ENCODE results near the gene ADRB2. TPM values are rescaled to one million over a fixed set of nuclear protein-coding genes. Genes with fewer than 3 reads are reported as not detected.

Gene ADRB2
- total RNA-seq, 1 experiment from 2014 or later: 1.0 TPM

GRCh38 chr5:148796936-148797335, 29.5 kb upstream of the ADRB2 start:
- H3K4me3 ChIP-seq (ENCODE audit: low read depth in 2 of 2, low read length in 2 of 2): no peak overlapping the region
- in situ Hi-C loops (cut with HindIII; ENCODE audit: low pct_unique_long_range_greater_than_20kb, low sequenced_read_pairs): no loop called here
- no peak for DNase-seq (ENCODE audit: low read depth, low spot score)
- POLR2A ChIA-PET: no interaction called here
- CTCF ChIA-PET: no interaction called here
- no peaks in the 10 kb centered on the region for H3K9me3 ChIP-seq (ENCODE audit: control insufficient read depth, insufficient read depth, low read depth, low read length)
- intact Hi-C loops (cut with micrococcal nuclease; ENCODE audit: unreplicated experiment): no loop called here
- no peak for ATAC-seq
- no peak for TF ChIP-seq TCF7L2 (IDR thresholded peaks at IDR 0.05; ENCODE audit: low read depth, low read length)
- TF ChIP-seq, protein P1, sequence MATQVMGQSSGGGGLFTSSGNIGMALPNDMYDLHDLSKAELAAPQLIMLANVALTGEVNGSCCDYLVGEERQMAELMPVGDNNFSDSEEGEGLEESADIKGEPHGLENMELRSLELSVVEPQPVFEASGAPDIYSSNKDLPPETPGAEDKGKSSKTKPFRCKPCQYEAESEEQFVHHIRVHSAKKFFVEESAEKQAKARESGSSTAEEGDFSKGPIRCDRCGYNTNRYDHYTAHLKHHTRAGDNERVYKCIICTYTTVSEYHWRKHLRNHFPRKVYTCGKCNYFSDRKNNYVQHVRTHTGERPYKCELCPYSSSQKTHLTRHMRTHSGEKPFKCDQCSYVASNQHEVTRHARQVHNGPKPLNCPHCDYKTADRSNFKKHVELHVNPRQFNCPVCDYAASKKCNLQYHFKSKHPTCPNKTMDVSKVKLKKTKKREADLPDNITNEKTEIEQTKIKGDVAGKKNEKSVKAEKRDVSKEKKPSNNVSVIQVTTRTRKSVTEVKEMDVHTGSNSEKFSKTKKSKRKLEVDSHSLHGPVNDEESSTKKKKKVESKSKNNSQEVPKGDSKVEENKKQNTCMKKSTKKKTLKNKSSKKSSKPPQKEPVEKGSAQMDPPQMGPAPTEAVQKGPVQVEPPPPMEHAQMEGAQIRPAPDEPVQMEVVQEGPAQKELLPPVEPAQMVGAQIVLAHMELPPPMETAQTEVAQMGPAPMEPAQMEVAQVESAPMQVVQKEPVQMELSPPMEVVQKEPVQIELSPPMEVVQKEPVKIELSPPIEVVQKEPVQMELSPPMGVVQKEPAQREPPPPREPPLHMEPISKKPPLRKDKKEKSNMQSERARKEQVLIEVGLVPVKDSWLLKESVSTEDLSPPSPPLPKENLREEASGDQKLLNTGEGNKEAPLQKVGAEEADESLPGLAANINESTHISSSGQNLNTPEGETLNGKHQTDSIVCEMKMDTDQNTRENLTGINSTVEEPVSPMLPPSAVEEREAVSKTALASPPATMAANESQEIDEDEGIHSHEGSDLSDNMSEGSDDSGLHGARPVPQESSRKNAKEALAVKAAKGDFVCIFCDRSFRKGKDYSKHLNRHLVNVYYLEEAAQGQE (IDR thresholded peaks at IDR 0.05; ENCODE audit: insufficient read depth in 1 of 2, low read depth in 2 of 2, low read length in 1 of 2): no peak
- TF ChIP-seq POLR2AphosphoS5 (IDR thresholded peaks at IDR 0.05; ENCODE audit: low read depth, low read length): no peak
- no peak for TF ChIP-seq SIN3A (IDR thresholded peaks at IDR 0.05; ENCODE audit: borderline replicate concordance, insufficient read depth, low read depth, low read length)
- TF ChIP-seq CTCF (IDR thresholded peaks at IDR 0.05): no peak
- no TSS peak for BruUV-seq (replicated peaks)
- no peaks in the 10 kb centered on the region for H3K27me3 ChIP-seq (ENCODE audit: control insufficient read depth, insufficient read depth, low read length)
- H3K4me1 ChIP-seq (ENCODE audit: control insufficient read depth, insufficient read depth, low read length): no peaks in the 10 kb centered on the region
- H3K36me3 ChIP-seq (ENCODE audit: control insufficient read depth, insufficient read depth, low read length): no peaks in the 10 kb centered on the region
- H3K27ac ChIP-seq (ENCODE audit: low read length): no peak overlapping the region

DNA sequence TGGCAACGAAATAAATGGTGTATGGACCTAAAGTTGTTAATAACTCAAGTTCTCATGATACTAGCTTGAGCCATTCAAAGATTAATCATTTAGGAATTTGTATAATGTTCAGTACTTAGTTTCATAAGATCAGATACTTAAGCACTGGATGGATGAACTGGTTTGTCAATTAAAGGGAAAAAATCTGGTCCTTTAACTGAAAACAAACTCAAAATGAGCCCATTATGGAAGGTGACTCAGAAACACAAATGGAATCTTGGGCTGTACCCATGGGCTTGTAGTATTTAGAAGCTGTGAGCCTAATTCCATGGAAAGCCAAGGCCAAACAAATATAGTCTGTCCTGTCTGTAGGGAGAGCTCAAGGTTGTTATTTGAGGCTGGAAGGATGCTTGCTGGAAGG, 27.6 kb upstream of the ADRB2 start:
- no TSS peak for BruUV-seq (replicated peaks)
- Histone ChIP-seq H3K36me3 (ENCODE audit: control insufficient read depth, insufficient read depth, low read length) (no peaks in the 10 kb centered on the region), H3K27me3 (ENCODE audit: control insufficient read depth, insufficient read depth, low read length) (no peaks in the 10 kb centered on the region), H3K4me3 (ENCODE audit: low read depth in 2 of 2, low read length in 2 of 2) (no peak overlapping the region), H3K4me1 (ENCODE audit: control insufficient read depth, insufficient read depth, low read length) (no peaks in the 10 kb centered on the region), H3K27ac (ENCODE audit: low read length) (no peak overlapping the region), H3K9me3 (ENCODE audit: control insufficient read depth, insufficient read depth, low read depth, low read length) (no peaks in the 10 kb centered on the region)
- intact Hi-C loops (cut with micrococcal nuclease; ENCODE audit: unreplicated experiment): no loop called here
- in situ Hi-C loops (cut with HindIII; ENCODE audit: low pct_unique_long_range_greater_than_20kb, low sequenced_read_pairs): no loop called here
- ATAC-seq (no peak), DNase-seq (ENCODE audit: low read depth, low spot score) (no peak)
- TF ChIP-seq CTCF (IDR thresholded peaks at IDR 0.05): no peak
- no peak for TF ChIP-seq POLR2AphosphoS5 (IDR thresholded peaks at IDR 0.05; ENCODE audit: low read depth, low read length)
- TF ChIP-seq, protein P1 (IDR thresholded peaks at IDR 0.05; ENCODE audit: insufficient read depth in 1 of 2, low read depth in 2 of 2, low read length in 1 of 2): no peak
- no peak for TF ChIP-seq SIN3A (IDR thresholded peaks at IDR 0.05; ENCODE audit: borderline replicate concordance, insufficient read depth, low read depth, low read length)
- TF ChIP-seq TCF7L2 (IDR thresholded peaks at IDR 0.05; ENCODE audit: low read depth, low read length): no peak
- ChIA-PET POLR2A (no interaction called here), CTCF (no interaction called here)

Measured in Panc1 (cell line).